DMS79 (cell line): ENCODE measurements around the gene UBL3.
A peak's percentile ranks its signal among the peaks of the same experiment; 100 is the strongest.

Source experiments
- DNase-seq: peaks from one replicate; lab custom pipeline; 2025; lab: John Stamatoyannopoulos, UW

UBL3 gene, protein sequence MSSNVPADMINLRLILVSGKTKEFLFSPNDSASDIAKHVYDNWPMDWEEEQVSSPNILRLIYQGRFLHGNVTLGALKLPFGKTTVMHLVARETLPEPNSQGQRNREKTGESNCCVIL

GRCh38 chr13:29850213-29850898, at the start of gene UBL3:
UBL3 (minus strand) TSS chr13:29850617; CDS start chr13:29849538, 1,079 bp downstream.
- DNase-seq: peak; percentile 86

DNA sequence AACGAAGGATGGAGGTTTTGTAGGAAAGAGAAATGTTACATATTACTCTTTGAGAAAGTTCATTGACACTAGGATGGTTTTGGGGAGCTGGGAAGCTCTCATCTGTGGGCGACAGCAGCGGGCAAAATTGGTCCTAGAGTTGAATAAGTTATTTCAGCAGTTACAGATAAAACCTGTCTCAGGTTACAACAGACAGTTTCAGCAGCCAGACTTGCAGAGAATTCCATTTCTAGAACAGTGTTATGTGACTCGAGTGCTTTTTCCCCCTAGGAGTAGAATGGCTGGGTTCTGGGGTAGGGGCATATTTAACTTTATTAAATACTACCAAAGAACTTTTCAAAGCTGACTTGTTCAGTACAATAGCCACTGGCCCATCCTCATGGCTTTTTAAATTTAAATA, 46.7 kb upstream of the UBL3 start:
- DNase-seq: no peak

GRCh38 chr13:29893438-29893837, 43.0 kb upstream of the UBL3 start:
- DNase-seq: no peak

DNA sequence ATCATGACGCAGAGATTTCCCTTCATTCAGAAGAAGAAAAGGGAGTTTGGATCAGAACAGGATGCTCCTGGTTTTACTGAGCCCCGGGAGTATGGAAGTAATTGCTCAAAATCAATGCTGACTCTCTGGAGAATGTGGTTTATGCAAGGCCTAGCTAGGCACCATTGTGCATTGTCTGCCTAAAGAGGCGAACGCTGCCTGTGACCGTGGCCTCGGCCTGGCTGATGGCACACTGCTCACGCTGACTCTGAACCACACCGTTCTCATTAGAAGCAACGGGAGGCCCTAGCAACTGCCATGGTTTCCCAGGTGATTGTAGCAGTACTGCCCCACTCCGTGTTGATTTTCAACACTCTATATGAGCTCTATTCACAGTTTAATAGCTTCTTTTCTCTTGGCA, 41.7 kb upstream of the UBL3 start:
- no peak for DNase-seq

GRCh38 chr13:29889111-29889510, 38.7 kb upstream of the UBL3 start:
- DNase-seq: no peak

DNA sequence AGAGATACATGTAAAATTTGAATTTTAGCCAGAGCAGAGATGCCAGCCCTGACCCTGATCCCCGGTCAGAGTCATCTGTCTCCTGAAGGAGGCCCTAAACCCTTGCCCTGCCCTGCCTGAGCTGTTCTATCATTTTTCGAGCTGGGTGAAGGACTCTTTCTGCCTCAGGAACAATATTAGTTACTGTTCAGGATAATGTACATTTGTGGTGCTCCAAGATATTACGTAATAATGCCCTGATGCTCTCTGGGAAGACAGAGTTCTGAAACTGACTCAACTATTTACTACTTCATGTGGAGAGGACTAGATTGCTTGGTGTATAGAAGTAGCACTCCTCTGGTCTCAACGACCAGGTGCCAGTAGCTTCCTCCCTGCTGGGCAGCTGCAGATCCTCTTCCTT, 37.9 kb upstream of the UBL3 start:
- no peak for DNase-seq

- DNase-seq: no peak
Measured at GRCh38 chr13:29887686-29888085, 37.3 kb upstream of the UBL3 start.

DNA sequence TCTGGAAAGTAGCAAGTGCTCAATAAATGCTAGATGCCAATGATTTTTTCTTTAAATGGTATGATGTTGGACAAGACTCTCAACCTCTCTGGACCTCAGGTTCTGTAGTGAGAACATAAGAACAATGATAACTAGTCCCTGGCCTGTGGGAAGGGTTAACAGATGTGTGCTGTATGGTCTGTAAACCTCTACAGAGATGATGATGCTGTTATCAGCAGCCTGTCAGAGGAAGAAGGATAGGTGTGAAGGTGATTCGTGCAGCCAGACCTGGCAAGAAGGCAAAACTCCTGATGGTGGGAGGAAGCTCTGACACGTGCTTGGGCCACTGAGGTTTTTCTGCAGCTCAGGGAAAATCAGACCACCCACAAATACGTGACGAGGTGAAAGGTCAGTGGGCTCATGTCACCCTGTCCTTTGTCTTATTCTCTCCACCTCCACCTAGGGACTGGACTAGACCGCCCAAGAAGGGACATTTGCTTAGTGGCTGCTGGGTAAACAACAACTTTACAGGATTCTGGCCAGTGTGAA, 36.7 kb upstream of the UBL3 start:
- DNase-seq: no peak

- no peak for DNase-seq
Measured at GRCh38 chr13:29886446-29886845, 36.0 kb upstream of the UBL3 start.

GRCh38 chr13:29885989-29886388, 35.6 kb upstream of the UBL3 start:
- DNase-seq: no peak

DNA sequence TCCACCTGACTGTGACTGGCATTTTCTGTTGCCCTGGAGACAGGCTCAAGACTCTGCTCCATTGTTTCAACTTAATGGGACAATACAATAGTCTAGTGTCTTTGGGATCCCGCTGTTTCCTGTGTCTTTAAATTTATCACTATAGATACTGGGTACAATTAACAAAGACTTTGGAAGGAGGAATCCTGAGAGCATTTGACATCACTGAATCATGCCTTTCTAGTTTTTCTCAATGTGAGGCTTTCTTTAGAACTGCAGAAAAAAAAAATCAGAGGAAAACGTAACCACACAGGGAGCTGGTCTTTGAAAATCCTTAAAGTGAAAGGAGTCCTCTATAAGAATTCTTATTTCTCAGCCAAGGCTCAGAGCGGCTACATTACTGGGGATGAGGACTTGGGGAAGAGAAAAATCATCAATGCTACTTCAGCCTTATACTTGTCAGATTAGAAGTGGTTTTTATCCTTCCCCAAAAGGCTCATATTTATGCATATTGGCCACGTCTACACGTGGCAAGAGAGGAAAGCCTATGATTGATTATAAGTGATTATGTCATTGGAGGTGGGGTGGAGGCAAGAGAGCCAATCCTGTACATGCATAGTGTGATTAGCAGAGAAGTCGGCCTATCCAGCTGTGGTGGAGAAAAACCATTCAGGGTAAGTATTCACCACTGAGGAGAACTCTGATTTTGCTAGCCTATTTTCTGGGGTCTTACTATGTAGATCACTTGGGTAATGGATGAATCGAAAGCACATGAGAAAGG, 34.4 kb upstream of the UBL3 start:
- DNase-seq: no peak

GRCh38 chr13:29883941-29884518, 33.6 kb upstream of the UBL3 start:
- no peak for DNase-seq

GRCh38 chr13:29882076-29882475, 31.7 kb upstream of the UBL3 start:
- DNase-seq: no peak

- DNase-seq: no peak
Measured at GRCh38 chr13:29878101-29878500, 27.7 kb upstream of the UBL3 start.

- DNase-seq: no peak
Measured at GRCh38 chr13:29877456-29878078, 27.1 kb upstream of the UBL3 start.

DNA sequence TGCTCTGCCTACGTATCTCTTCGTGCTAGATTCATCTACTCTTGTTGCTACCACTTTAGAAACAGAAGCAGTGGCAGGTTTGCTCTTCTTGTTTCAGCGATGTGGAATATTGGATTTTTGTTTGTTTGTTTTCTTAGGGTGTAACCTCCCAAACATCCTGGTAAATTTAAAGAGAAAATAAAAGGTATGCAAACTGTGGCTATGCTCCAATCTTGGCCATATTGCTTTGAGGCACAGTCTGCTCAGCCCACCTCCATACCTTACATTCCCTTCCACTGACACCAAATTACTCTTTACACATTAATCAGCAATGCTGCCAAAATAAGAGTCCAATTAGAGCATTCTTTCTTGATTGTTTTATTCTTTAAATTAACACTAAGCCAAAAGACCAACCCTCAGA, 25.2 kb upstream of the UBL3 start:
- no peak for DNase-seq

DNA sequence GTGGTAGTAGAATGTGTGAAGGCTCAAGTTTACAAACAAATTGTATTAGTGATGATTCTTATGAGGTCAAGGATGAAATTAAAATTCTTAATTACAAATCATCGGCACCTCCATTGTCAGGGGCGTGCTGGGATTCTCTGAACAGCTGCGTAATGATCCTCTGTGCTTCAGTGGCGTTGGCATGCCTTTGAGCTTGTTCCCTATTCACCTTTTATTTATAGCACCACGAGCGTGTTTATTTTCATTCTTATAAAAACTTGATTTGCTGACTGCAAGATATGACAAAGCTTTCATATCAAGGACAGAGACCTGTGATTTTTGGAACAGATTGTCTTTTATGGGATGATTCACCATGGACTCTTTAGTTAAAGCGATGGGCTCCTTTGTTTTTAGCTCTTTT, 18.2 kb upstream of the UBL3 start:
- no peak for DNase-seq

GRCh38 chr13:29865934-29866333, 15.5 kb upstream of the UBL3 start:
- DNase-seq: no peak

DNA sequence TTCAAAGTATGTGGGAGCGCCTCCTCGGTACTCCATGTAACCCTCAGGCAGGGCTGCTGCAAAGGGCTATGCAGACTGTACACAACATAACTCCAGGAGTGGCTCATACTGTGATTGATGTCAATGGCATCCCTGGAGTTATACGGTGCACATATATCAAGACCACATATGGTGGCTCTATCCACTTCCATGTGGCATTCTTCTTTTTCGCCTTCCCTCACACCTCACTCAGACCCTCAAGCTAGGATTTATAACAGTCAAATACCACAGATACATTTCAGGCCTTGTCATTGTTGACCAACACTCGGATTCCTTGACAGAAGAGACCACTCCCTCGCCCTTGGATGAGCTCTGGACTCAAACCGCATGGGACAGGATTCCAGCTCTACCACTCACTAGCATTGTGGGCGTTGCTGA, 11.3 kb upstream of the UBL3 start:
- no peak for DNase-seq

GRCh38 chr13:29859971-29860370, 9.6 kb upstream of the UBL3 start:
- no peak for DNase-seq

GRCh38 chr13:29858667-29859066, 8.2 kb upstream of the UBL3 start:
- no peak for DNase-seq

- DNase-seq: no peak
Measured at GRCh38 chr13:29858231-29858630, 7.8 kb upstream of the UBL3 start.
